Measurements from ENCODE around the gene MAD1L1. TPM values are rescaled to one million over a fixed set of nuclear protein-coding genes. Genes with fewer than 3 reads are reported as not detected.

MAD1L1 gene
- total RNA-seq, 4 donors from 2014 or later, result 21.0 to 49.7 (median 29.8) TPM

DNA sequence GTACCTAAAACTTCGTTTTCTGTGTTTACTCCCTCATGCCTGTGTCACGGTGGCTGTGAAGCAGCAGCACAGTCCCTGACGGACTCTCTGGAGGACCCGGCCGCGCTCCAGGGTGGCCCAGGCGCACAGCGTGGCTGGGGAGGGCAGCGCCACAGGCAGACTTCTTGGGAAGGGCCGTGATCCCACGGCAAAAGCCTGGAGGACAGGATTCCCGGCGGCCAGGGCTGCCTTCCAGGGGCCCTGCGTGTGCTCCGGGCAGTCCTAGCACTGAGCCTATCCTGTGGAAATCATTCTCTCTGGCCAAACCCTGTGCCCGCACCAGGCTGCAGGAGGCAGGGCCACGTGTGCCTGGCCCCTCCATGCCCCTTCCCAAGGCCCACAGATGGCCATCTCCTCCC, 244.2 kb downstream of the MAD1L1 start:
- TF ChIP-seq, protein P1, sequence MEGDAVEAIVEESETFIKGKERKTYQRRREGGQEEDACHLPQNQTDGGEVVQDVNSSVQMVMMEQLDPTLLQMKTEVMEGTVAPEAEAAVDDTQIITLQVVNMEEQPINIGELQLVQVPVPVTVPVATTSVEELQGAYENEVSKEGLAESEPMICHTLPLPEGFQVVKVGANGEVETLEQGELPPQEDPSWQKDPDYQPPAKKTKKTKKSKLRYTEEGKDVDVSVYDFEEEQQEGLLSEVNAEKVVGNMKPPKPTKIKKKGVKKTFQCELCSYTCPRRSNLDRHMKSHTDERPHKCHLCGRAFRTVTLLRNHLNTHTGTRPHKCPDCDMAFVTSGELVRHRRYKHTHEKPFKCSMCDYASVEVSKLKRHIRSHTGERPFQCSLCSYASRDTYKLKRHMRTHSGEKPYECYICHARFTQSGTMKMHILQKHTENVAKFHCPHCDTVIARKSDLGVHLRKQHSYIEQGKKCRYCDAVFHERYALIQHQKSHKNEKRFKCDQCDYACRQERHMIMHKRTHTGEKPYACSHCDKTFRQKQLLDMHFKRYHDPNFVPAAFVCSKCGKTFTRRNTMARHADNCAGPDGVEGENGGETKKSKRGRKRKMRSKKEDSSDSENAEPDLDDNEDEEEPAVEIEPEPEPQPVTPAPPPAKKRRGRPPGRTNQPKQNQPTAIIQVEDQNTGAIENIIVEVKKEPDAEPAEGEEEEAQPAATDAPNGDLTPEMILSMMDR (IDR thresholded peaks at IDR 0.05; ENCODE audit: low read depth), result no peak

DNA sequence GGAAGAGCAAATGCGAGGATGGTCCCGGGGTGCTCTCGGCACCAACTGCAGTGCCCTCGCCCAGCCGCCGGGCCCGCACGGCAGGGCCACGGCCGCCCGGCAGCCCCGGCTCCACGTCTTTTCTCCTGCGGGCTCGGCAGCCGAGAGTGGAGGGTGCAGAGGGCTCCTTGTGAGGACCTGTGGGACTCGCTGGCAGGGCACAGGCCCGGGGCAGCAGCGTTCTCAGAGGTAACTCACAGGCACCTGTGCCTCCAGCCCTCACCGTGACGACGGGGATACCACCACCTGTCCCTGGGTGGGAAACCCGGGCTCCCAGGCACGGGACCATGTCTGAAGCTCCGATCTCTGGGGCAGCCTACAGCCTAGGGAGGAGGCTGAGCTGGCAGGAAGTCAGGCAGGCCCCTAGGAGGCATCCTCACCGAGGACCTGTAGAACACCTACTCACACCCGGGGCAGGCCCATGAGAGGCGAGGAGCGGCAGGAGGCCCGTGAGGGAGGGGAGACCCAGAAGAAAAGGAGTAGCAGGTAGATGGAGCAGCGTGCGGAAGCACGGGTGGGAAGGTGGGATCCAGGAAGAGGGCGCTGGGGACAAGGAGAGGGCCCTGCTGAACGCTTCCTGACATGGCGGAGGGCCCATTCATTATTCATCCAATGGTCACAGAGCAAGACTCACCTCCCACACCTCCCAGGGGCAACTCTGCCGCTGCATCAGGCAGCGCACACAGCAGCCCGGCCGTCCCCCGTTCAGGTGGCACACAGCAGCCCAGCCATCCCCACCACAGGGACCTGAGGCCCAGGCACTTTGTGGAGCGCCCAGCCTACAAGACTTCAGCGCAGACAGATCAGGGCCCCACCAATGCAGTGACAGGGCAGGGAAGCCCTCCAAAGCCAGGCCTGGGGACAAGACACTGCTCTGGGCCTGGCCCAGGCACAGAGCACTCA, 244.9 kb downstream of the MAD1L1 start:
- TF ChIP-seq, protein P1 (IDR thresholded peaks at IDR 0.05; ENCODE audit: low read depth), result no peak

DNA sequence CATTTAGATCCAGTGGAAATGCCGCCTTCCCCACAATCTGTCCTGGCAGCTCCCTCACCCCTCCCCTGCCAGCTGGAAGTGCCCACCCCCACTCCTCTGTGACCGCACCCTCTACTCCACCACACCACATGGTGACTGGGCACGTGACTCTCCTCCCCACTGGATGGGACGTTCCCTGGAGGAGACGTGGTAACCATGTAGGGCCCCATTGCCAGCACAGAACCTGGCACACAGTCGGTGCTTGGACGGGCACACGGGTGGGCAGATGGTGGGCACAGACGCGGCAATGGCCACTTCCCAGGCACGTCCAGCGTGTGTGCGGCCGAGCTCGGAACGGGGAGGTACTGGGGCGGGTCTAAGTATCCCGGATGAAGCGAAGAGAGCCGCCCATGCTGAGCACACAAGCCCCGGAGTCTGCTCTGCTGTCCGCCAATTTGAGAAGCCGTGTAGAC, 245.6 kb downstream of the MAD1L1 start:
- TF ChIP-seq, protein P1 (IDR thresholded peaks at IDR 0.05; ENCODE audit: low read depth), result no peak

DNA sequence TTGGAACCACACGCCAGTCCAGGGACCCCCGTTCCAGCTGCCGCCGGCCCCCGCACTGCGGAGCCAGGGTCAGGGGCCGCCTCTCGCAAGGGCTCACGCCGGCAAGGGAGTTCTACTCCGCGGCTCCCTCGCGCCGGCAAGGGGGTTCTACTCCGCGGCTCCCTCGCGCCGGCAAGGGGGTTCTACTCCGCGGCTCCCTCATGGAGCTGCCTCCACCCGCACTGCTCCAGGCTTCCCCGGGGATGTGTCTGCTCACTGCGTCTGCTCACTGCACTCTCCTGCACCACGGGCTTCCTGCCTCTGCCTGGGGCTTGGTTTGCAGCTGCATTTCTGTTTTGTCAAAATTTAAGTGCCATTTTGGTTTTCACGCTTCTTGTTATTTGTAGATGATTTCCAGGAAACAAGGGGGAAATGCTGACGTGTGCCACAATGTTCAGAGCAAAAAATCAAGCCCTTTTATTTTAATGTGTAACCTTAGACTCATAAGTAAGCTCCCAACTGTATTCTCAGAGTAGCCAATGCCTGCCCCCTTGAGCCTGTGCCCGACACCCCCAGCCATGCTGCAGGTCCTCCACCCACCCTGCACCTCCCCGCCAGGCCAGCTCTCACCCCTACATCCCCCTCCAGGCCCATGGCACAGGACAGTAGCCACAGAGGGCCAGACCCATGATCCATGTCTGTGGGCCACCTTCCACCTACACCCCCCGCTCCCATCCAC, 246.2 kb downstream of the MAD1L1 start:
- TF ChIP-seq, protein P1 (IDR thresholded peaks at IDR 0.05; ENCODE audit: low read depth), result no peak

- TF ChIP-seq, protein P1 (IDR thresholded peaks at IDR 0.05; ENCODE audit: low read depth), result no peak
These were observed 246.8 kb downstream of the MAD1L1 start for GRCh38 chr7:1985936-1986335.

DNA sequence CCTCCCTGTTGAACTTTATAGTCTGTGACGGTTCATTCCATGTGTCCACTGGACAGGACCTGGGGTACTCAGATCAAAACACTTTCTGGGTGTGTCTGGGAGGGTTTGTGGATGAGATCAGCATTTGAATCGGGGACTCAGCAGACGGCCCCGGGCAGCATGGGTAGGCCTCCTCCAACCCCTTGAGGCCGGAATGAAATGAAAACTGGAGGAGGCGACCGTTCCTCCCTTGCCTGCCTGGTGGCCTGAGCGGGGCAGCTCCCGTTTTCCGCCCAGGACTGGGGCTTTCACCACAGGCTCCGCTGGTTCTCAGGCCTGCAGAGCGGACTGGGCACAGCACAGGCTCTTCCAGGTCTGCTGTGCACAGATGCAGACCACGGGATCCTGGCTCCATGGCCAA, 247.7 kb downstream of the MAD1L1 start:
- TF ChIP-seq, protein P1 (IDR thresholded peaks at IDR 0.05; ENCODE audit: low read depth), result no peak

DNA sequence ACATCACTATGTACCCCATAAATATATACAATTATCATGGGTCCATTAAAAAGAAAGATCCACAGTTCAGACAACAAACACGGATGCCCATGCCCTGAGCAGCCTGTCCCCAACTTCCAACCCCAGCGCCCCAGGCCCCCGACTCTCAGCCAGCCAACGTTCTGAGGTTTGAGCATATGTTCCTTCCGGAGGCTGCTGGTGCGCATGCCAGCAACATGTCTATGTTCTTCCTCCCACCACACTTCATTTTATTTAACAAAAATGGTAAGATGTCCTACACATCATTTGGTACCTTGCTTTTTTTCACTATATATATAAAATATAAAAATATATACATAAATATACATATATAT, 250.9 kb downstream of the MAD1L1 start:
- TF ChIP-seq, protein P1 (IDR thresholded peaks at IDR 0.05; ENCODE audit: low read depth), result no peak
